ENCODE measurements around the gene SPINDOC.

DNA sequence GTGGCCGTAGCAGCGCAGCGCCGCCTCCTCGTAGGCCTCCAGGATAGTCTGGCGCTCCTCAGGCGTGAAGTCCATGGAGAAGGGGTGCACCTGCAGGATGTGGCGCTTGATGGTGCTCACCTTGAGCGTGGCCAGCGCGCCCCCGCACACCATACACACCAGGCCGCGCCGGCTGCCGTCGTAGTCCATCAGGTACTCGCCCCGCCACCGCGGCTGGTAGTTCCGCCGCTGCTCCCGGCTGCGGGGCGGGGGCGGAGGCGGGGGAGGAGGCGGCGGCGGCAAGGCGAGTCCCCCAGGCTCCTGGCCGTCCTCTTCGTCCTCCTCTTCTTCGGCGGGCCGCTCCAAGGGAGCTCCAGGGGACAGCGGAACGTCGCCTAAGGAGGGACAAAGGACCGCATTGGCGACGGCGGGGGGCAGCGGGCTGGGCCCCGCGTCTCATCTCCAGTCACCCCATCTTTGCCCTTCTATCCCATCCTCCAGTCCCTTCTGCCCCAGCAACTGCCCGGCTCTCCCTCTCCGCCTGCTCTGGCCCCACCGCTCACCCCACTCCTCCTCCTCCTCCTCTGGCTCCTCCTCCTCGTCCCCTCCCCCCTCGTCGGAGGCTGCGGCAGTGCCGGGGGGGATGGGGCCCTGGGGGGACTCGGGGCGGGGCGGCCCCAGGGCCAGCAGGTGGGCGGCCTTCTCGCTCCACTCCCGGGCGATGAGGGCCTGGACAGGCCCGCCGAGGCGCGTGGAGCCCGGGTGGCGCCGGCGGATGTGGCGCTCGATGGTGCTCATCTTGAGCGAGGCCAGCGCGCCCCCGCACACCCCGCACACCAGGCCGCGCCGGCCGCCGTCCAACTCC, 49.5 kb upstream of the SPINDOC start:
- TF ChIP-seq, protein P1, sequence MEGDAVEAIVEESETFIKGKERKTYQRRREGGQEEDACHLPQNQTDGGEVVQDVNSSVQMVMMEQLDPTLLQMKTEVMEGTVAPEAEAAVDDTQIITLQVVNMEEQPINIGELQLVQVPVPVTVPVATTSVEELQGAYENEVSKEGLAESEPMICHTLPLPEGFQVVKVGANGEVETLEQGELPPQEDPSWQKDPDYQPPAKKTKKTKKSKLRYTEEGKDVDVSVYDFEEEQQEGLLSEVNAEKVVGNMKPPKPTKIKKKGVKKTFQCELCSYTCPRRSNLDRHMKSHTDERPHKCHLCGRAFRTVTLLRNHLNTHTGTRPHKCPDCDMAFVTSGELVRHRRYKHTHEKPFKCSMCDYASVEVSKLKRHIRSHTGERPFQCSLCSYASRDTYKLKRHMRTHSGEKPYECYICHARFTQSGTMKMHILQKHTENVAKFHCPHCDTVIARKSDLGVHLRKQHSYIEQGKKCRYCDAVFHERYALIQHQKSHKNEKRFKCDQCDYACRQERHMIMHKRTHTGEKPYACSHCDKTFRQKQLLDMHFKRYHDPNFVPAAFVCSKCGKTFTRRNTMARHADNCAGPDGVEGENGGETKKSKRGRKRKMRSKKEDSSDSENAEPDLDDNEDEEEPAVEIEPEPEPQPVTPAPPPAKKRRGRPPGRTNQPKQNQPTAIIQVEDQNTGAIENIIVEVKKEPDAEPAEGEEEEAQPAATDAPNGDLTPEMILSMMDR (IDR thresholded peaks at IDR 0.05), result no peak
- no peak for TF ChIP-seq EP300 (IDR thresholded peaks at IDR 0.05; ENCODE audit: low read depth)
- TF ChIP-seq POLR2A (IDR thresholded peaks at IDR 0.05), result no peak
- TF ChIP-seq POLR2AphosphoS5 (IDR thresholded peaks at IDR 0.05), result peak in 1 of 3 donors; percentile 21
